ENCODE results near the gene SH2D4B.
A peak's percentile ranks its signal among the peaks of the same experiment; 100 is the strongest.

The SH2D4B gene

DNA sequence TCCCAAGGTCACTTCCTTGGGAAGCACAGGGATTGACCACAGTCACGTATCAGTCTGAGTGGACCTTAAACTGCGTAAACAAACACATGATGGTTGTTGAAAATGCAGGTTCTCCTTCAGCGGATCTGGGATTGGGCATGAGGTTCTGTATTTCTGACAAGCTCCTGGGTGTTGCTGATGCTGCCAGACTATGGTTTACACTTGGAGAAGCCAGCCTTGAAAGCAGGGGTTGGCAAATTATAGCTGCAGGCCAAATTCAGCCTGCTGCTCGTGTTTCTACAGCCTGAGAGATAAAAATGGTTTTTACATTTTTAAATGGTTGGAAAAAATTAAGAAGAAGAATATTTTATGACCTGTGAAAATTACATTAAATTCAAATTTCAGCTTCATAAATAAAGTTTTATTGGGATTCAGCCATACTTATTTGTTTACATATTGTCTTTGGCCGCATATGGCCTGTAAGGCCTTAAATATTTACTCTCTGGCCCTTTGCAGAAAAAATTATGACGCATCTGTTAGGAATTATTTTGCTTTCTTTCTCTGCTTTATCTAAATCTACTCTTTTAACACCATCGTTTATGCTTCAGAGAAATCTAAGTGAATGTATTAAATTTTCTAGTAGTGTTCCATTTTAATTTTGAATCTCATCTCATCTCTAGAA, 109.6 kb downstream of the SH2D4B start:
- no peak for DNase-seq

DNA sequence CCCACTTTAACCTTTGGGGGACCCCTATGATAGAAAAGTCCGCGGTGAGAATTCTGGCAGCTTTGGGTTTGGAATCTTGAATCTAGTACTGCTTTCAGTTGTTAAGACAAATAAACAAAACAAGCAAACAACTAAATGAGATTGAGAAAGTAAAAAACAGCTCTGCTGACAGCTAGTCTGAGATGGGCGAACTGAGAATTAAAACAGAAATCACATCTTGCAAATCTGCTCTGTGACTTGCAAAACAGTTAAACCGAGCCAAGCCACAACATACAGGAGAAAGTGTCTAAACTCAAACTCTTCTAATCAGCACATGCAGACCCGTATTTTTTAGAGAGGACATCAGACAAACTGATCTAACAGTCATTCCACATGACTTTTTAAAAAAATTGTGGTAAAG, 110.4 kb downstream of the SH2D4B start:
- no peak for DNase-seq

DNA sequence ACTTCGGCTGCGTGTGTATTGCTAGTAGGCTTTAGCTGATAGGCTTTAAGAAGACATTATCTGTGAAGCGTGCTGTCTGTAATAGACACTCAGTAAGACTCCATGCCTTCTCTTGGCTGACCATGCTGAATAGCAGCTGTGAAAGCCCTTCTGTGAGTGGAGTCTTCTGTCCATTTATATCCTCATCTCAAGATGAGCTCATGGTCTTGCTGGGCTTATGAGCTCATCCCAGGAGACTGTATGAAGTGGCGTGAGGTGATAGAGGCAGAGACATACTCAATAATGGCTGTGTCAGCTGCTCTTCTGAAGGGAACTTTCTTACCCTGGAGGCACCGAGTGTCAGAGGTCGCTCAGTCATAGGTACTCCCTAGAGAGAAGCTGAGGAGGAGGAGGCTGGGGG, 111.5 kb downstream of the SH2D4B start:
- DNase-seq: no peak

DNA sequence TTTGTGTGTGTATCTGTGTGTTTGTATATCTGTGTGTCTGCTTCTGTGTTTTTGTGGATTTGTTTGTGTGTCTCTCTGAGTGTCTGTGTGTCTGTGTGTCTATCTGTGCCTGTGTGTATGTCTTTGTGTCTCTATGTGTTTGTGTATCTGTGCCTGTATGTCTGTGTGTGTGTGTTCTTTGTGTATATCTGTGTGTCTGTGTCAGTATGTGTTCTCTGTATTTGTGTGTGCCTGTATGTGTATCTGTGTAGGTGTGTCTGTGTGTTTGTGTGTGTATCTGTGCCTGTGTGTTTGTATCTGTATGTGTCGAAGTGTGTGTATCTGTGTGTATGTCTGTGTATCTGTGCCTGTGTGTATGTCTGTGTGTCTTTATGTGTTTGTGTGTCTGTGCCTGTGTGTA, 118.2 kb downstream of the SH2D4B start:
- no peak for DNase-seq

DNA sequence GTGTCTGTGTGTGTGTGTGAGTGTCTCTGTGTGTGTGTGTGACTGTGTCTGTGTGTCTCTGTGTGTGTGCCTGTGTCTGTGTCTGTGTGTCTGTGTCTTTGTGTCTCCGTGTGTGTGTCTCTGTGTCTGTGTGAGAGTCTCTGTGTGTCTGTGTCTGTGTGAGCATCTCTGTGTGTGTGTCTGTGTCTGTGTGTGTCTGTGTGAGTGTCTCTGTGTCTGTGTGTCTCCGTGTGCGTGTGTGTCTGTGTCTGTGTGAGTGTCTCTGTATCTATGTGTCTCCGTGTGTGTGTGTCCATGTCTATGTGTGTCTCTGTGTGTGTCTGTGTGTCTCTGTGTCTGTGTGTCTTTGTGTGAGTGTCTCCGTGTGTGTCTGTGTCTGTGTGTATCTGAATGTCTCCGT, 120.4 kb downstream of the SH2D4B start:
- no peak for DNase-seq

DNA sequence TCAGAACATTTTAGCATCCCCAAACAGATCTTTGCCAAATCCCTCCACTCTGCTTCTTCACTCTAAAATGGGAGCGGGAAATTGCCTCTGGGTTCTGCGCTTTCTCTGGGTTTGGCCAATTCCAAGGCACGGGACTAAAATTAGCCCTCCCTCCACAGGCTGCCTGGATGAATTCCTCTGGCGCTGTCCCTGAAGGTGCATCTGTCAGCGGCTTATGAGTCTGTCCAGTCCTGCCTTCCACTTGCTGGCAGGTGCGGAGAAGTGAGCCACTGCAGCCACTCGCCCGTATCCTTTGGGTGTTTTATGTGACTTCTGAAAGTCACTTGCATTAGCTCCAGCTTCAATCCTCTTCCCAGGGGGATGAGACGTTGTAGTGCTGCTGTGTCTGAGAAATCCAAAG, 121.6 kb downstream of the SH2D4B start:
- DNase-seq: no peak

DNA sequence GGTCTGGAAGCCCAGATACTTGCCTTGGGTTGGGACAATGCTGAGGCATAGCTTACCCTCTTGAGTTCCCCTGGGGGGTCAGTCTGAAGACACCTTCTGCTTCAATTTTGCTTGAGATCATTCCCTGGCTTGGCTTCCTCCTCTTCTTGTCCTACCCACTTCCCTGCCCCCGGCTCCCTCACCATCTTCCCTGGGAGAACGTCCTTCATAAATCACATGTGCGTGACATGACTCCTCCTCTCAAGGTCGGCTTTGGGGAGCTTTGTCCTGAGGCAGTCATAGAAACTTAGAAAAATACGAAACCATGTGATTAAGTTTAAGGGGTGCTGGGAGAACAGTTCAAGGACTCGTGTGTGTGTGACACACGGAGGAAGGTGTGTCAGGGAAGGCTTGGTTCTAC, 122.6 kb downstream of the SH2D4B start:
- no peak for DNase-seq

DNA sequence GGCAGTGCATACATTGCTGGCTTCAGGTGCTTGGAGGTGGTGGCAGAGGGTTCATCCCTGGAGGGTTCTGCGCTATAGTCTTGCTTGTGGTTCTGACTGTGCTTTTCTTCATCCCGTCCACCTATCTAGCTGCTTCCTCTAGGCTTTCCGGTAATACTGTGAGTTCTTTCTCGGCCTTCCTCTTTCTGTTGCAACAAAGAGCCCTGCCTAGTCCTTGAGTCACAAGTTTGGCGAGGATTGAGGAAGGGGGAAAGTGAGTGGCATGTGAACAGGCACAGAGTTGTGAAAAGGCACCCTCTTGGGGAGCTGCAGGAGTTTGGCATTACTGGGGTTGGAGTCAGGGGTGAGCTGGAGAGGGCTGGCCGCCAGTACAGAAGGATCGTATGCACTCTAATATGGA, 123.0 kb downstream of the SH2D4B start:
- DNase-seq: no peak

DNA sequence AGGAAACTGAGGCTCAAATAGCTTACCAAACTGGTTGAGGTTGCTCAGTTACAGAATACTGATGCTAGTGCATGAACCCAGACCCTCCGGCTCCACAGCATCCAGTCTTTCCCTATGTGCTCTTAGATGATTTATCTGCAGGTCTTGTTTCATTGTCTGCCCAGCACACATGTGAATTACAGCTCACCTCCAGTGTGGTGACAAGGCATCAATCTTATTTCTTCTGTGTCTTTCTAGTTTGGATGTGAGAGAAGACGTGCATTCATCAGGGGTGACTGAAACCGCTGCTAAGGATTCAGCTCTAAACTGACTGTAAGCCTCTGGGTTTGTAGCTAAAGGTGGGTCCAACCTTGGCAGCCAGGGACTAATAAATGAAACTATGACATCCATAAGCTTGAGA, 123.8 kb downstream of the SH2D4B start:
- no peak for DNase-seq

DNA sequence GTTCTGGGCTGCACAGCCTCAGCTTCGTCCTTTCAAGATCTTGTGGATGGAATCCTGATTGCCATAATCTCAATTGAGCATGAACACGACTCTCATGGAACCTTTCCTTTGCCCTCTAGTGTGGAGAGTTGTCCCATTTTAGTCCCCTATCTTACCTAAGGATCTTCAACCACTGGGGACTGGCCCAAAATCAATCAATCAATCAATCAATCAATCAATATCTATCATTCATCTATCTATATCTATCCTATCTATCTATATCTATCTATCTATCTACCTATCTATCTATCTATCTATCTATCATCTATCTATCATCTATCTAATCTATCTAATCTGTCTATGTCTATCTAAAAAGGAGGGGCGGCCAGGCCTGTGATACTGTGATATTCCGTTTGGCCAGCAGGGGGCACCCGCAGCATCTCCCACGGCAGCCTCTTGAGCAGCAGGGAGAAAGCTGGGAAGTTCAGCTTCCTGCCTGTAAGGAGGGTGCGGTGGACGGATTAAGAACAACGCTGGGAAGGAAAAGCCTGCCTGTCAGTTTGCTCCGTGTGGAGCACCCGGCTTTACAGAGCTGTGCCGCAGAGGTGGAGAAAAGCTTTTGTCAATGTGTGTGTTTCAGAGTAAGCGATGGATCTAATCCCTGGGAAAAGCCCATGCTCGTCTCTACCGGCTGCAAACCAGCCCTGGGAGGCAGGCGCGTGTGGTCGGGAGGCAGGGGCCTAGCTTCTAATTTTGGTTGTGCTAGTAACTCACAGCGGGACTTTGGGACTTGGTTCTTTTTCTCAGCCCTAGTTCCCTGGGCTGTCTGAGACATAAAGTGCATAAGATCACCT, 124.9 kb downstream of the SH2D4B start:
- peak; percentile 65 for DNase-seq

DNA sequence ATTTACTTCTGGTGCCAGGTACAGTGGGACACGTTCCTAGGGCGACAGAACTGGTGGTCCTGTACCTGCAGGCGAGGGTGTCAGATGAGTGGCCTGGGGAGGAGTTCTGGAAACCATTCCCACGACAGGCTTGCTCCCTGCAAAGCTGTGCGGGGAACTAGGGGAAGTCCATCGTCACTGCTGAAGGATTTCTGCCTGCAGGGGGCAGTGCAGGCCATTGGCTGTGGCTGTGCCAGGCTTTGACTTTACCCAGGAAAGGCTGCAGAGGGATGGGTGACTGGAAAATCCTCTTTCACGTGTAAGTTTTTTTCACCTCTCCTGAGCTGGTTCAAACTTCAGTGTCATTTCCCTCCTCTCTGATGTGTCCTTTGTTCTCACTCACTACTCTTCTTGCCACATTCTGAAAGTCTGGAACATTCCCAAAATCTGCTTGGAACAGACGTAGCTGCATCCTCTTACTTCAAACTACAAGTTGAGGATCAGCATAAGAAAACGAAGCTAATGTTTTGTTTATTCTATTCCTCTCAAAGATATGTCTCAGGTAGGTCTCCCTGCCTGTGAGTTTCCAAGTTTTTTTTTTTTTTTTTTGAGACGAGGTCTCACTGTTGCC, 126.5 kb downstream of the SH2D4B start:
- DNase-seq: peak; percentile 17

DNA sequence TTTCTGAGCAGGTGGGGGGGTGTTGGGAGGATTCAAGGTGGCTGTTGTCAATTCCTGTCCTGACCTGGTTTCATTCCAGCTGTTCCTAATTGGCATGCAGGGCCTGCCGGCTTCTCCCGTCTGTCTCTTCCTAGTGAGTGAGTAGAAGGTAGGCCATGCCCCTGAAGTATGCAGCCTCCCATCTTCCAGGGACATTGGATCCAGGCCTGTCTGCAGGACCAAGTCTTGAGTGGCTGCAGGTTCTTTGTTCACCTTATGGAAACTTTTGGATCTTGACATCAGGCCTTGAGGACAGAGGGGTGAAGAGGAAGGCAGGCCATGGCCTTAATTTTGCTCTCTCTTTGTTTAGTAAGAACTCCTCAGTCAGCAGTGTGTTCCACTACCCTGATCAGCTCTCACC, 131.8 kb downstream of the SH2D4B start:
- no peak for DNase-seq

DNA sequence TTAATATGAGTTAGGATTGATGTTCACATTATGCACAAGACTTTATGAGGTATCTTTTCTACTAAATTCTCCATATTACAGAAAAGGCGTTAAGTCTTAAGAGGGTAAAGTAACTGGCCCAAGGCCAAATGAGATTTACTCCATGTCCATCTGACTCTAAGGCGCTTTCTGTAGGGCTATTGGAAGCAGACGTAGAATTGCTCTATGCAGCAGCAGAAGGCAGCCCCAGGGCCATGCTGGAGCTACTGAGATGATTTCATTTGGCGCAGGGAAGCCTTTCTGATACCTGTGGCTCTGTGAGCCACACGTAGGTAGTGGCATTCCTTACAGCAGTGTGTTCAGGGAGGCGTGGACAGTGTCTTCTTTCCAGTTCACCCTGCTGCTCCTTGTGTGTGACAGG, 133.1 kb downstream of the SH2D4B start:
- no peak for DNase-seq

DNA sequence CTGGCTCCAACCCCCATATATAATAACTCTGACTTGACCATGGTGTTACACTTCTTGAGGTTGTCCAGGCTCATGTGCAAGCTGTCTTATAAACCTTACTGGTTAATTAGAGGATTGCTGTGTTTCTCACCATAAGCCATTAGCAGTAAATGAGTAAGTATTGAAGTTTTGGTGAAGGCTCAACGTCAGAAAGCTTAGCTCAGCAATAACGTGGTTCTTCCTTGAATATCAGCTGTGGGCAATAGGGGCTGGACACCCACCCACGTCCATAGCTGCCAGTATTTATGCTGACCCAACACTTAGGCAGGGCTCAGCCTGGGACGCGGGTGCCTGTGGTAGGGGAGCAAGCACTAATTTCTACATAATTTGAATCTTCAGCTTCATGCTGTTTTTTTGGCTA, 134.1 kb downstream of the SH2D4B start:
- no peak for DNase-seq

DNA sequence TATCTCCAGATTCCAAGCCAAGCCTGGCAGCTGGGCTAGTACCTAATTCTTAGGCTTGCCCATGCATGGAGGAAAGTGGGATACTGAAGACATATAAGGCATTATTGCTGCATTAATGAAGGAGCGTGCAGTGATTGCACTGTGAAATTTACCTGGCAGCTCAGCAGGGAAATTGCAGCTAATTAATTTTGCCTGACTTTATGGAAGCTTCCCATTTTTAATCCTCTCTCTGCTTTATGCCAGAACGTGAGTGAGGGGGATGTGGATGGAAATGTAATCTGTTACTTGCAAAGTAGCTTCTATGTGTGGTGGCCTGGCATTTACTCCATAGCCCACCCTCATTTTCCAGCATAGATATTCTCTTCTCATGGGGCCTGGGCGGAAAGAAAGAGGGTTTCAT, 134.9 kb downstream of the SH2D4B start:
- DNase-seq: no peak

DNA sequence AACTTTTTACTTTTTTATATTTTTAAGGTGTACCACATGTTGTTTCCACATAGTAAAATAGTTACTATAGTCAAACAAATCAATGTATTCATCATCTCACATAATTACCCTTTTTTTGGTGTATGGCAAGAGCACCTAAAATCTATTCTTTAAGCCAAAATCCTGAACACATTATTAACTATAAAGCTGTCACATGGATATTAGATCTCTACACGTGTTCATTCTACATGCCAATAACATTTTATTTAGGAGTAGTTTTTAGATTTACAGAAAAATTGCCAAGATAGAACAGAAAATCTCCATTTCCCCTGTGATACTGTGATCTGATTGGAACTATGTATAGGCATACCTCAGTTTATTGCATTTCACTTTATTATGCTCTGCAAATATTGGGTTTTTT, 137.1 kb downstream of the SH2D4B start:
- DNase-seq: no peak

DNA sequence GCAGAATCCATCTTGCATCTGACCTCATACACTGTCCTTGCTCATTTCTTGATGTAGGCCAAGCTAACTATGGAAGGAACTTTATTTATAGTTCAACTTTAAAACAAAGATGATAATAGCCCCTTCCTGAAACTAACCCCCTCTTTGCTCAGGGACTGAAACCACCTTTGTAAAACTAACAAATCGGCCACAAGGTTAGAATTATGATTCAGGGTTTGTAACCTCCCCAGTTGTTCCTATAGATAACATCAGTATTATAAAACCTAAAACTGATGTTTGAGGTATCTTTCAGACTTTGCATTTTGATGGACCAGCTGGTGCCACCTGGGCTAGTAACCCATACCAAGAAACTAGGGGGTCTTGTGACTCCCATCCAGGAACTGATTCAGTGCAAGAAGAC, 143.4 kb downstream of the SH2D4B start:
- DNase-seq: no peak

DNA sequence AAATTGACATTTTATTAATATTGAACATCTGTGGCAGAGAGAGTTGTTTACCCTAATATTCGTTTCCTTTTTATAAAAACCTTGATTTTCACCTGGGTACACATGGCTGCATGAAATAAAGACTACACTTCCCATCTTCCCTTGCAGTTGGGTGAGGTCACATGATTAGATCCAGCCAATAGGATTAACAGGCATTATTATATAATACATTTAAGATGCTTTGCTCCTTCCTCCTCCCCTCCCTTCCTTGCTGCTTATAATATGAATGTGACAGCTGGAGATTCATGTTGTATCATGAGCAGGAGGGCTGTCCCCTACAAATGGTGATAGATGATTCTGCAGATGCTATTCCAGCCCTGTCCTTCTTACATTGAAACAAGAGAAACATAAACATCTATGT, 146.6 kb downstream of the SH2D4B start:
- DNase-seq: no peak

DNA sequence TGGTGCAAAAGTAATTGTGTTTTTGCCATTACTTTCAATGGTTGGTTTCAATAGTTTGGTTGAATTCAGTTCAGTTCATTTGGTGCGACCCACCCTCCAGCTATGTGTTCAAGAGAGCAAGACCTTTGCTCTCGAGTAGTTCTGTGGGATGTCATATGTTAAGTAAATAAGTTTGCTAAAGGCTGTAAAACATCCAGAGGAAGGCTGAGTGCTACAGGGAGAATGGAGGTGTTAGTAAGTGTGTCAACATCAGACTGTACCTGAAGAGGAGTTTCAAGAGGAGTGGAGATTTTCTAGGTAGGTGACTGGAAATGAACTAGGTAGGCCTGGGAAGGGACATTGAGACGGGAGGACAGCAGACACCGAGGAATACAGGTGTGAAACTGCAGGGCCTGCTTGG, 147.7 kb downstream of the SH2D4B start:
- no peak for DNase-seq

DNA sequence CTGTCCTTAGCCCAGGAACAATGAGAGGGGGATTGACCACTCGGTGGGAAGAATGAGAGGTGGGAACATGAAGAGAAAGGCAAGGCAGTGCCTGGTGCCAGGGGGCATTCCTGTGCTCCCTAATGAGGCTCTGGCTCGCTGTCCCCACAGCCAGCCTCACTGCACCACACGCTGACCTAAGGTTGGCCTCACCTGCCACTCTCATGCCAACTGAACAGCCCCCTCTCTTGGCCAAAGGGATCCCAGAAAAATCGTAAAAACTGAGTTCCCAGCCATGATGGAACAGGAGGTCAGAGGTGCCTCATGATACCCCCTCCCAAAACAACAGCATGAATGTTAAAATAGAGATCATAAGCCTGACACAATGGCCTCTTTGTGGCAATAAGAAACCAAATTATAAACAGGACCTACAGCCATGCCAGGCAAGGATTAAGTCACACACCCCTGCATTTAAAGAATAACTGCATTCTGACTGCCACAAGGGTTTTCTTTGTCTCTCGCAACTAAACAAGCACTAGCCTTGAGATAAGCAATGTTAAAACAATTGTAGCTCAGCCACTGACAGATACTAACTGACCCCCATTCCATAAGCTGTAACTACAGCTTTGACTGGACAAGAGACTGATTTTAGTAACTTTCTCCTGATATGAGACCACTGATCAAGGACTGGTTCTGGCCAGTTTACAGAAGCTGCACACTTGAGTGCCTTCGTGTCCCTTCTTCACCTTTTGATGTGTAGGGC, 149.2 kb downstream of the SH2D4B start:
- no peak for DNase-seq

DNA sequence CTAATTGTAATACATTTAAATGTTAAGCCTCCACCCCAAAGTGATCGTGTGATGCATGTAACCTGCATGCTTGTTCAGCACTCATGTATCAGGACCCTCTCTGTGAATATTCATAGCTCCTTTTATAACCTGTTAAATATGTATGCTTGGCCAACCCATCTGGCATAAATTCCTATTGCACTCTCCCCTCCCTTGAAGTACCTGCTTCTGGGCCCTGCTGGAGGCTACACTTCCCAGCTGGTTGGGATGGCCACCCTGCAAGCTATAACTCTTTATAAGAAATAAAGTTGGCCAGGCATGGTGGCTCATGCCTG, 149.7 kb downstream of the SH2D4B start:
- DNase-seq: no peak

DNA sequence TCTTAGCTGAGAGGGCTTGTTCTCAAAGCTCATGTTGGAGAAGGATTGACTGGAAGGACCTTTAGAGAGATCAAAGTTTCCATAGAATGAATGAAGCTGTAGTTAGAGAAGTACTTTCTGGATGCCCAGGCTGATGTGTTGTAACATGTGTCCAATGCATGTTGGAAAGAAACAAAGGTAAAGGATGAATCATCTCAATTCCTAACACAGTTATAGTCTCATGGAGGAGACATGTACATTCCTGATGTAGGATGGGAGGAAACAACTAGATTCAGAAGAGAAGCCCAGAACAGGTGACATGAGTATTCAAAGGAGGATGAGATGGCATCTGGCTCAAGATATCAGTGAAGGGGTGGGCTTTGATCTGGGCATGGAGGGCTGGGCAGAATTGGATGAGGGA, 152.7 kb downstream of the SH2D4B start:
- no peak for DNase-seq

DNA sequence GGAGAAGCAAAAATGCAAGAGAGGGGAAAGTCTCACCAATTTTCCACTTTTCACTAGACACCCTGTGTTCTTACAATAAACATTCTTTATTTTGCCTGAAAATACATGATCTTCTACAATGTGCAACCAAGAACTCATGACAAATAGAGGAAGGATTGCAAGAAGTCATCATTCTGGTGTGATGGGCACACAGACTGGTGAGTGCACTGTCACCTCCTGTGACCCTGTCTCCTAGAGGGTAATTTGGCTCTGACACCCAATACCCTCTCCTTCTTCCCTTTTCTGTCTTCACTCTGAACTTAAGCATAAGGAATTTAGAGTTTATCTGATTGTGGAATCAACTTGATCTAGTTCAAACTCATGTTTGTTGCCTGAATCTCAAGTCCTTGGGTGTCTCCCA, 153.7 kb downstream of the SH2D4B start:
- no peak for DNase-seq

DNA sequence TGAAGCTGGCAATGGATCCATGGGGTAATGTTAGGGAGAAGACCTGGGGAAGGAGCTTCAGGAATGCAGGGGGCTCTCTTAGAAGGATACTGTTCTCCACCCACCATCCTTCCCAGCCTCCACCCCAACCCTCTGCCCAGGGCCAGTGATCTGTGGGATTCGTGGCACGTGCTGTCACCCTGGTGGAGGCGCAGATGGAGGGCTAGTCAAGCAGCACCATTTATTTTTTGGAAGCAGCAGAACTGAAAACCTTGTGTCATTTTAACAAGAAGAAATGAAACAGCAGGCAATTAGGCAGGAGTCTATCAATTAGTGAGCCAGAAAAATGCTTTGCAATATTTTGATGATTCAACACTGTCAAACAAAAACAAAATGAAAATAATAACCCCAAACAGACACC, 155.9 kb downstream of the SH2D4B start:
- no peak for DNase-seq
